SU-DHL-6 (cell line): ENCODE results near the gene TRIM10.

Experiments
- H2AFZ ChIP-seq: fragments of 200-600 bp; sonication (generic); 2 replicates; pipeline ENCODE4 v1.6.1; 2014; ENCODE audit warnings: low read depth, mild to moderate bottlenecking, moderate library complexity, mixed read lengths, antibody characterized with exemption, low read length; ENCODE audit not compliant: severe bottlenecking
- H3F3A ChIP-seq: fragments of 200-600 bp; shearing (Covaris generic); 2 replicates; pipeline ENCODE4 v1.6.0; 2016; ENCODE audit warnings: antibody characterized with exemption, mild to moderate bottlenecking; ENCODE audit not compliant: insufficient read depth
- H3K27ac ChIP-seq: fragments of 200-600 bp; sonication (generic); 2 replicates; pipeline ENCODE4 v1.5.1; 2016; ENCODE audit warnings: low read depth, mild to moderate bottlenecking, low read length, moderate library complexity, mixed read lengths
- H3K27me3 ChIP-seq: fragments of 200-600 bp; sonication (generic), shearing (Covaris generic); 2 replicates; pipeline ENCODE4 v1.6.0; 2014; ENCODE audit warnings: mild to moderate bottlenecking, low read length
- H3K36me3 ChIP-seq: fragments of 200-600 bp; sonication (generic); 2 replicates; pipeline ENCODE4 v1.6.1; 2014; ENCODE audit warnings: mild to moderate bottlenecking, low read length, mixed read lengths
- H3K4me2 ChIP-seq: fragments of 300-600, 200-600 bp; shearing (Covaris generic), sonication (generic); 2 replicates; pipeline ENCODE4 v1.6.0; 2014; ENCODE audit warnings: low read length, low read depth, mild to moderate bottlenecking; ENCODE audit not compliant: poor library complexity, severe bottlenecking
- H3K4me3 ChIP-seq: fragments of 200-600 bp; sonication (generic); 2 replicates; pipeline ENCODE4 v1.5.1; 2014; ENCODE audit warnings: antibody characterized with exemption, low read length, mild to moderate bottlenecking, mixed read lengths; ENCODE audit not compliant: insufficient read depth, poor library complexity, severe bottlenecking
- H3K79me2 ChIP-seq: fragments of 200-600 bp; sonication (generic); 2 replicates; pipeline ENCODE4 v1.6.1; 2014; ENCODE audit warnings: mild to moderate bottlenecking, low read length, moderate library complexity; ENCODE audit not compliant: insufficient read depth
- H3K9ac ChIP-seq: fragments of 200-600 bp; sonication (generic); 2 replicates; pipeline ENCODE4 v1.7.0; 2014; ENCODE audit warnings: mild to moderate bottlenecking, low read length
- H3K9me2 ChIP-seq: fragments of 200-600 bp; sonication (generic); replicated peaks from 2 replicates; pipeline ENCODE4 v1.6.1; 2014; ENCODE audit warnings: low read length; ENCODE audit not compliant: insufficient read depth
- H3K9me3 ChIP-seq: fragments of 200-600 bp; sonication (generic); 2 replicates; pipeline ENCODE4 v1.6.1; 2014; ENCODE audit warnings: low read length, mixed read lengths; ENCODE audit not compliant: insufficient read depth
- H4K20me1 ChIP-seq: fragments of 200-600 bp; sonication (generic); 2 replicates; pipeline ENCODE4 v1.6.1; 2014; ENCODE audit warnings: low read depth, mild to moderate bottlenecking, antibody characterized with exemption, low read length, moderate library complexity, mixed read lengths
- EZH2phosphoT487 ChIP-seq: fragments of 200-600 bp; sonication (generic), shearing (Covaris generic); conservative IDR thresholded peaks from 2 replicates; pipeline ENCODE4 v1.6.1; 2018; ENCODE audit warnings: mild to moderate bottlenecking, antibody characterized with exemption, low read length, moderate library complexity, mixed read lengths
- TF ChIP-seq, protein P1 (sequence below): fragments of 200-600 bp; sonication (generic); IDR thresholded peaks from one replicate; pipeline ENCODE4 v1.5.1; 2017; ENCODE audit warnings: antibody characterized with exemption, mild to moderate bottlenecking, low read length, moderate library complexity; ENCODE audit not compliant: insufficient read depth, poor library complexity, severe bottlenecking

The TRIM10 gene

DNA sequence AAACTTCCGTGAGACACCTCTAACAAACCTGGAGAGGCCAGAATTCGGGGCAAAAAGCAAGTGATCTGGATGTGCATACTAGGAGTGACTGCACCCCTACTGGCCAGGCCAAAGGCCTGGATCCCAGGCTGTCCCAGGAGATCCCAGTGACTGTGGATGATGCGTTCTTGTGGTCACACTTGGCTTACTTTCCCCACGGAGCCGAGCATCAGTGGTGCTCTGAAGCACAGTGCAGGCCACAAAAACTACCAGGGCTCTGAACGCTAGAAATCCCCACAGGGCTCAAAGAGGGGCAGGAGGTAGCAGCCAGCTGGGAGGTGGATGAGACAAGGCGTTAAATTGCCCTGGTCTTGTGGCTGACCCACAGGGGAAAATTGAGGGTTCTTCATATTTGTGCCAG is 45.1 kb upstream of the TRIM10 start:
- Histone ChIP-seq H3F3A (0 out of 2 replicates have a peak, but pooled peaks cover 11% of the 10 kb centered on the region), H3K4me3 (no peak overlapping the region), H3K27me3 (no peaks in the 10 kb centered on the region), H3K36me3 (no peaks in the 10 kb centered on the region), H3K27ac (no peak overlapping the region), H2AFZ (no peak overlapping the region), H3K4me2 (no peak overlapping the region), H3K79me2 (peaks cover 95% of the 10 kb centered on the region), H4K20me1 (peaks cover 25% of the 10 kb centered on the region), H3K9ac (no peak overlapping the region), H3K9me3 (no peaks in the 10 kb centered on the region), H3K9me2 (no peaks in the 10 kb centered on the region)
- TF ChIP-seq, protein P1, sequence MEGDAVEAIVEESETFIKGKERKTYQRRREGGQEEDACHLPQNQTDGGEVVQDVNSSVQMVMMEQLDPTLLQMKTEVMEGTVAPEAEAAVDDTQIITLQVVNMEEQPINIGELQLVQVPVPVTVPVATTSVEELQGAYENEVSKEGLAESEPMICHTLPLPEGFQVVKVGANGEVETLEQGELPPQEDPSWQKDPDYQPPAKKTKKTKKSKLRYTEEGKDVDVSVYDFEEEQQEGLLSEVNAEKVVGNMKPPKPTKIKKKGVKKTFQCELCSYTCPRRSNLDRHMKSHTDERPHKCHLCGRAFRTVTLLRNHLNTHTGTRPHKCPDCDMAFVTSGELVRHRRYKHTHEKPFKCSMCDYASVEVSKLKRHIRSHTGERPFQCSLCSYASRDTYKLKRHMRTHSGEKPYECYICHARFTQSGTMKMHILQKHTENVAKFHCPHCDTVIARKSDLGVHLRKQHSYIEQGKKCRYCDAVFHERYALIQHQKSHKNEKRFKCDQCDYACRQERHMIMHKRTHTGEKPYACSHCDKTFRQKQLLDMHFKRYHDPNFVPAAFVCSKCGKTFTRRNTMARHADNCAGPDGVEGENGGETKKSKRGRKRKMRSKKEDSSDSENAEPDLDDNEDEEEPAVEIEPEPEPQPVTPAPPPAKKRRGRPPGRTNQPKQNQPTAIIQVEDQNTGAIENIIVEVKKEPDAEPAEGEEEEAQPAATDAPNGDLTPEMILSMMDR: no peak
- TF ChIP-seq EZH2phosphoT487: no peak

DNA sequence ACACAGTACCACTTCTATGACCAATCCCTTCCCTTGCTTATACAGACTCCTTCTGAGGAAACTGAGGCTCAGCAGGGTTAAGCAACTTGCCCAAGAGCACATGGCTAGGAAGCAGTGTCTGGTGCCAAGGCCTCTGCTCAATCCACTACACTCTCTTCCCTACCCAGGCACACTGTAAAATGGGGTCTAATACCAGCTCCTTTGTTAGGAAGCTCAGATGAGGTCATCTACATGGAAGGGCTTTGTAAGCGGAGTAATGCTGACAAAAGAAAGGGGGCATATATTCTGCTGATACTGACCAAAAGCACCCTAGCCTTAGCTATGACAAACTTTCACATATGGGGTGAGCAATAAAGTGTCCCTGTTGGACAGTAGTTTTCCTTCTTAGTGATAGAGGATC is 43.1 kb upstream of the TRIM10 start:
- H3K27me3 ChIP-seq: no peaks in the 10 kb centered on the region
- H3K27ac ChIP-seq: no peak overlapping the region
- peaks cover 21% of the 10 kb centered on the region for H4K20me1 ChIP-seq
- peaks cover 91% of the 10 kb centered on the region for H3K79me2 ChIP-seq
- H2AFZ ChIP-seq: no peak overlapping the region
- no peak overlapping the region for H3K9ac ChIP-seq
- TF ChIP-seq EZH2phosphoT487: no peak
- TF ChIP-seq, protein P1: no peak
- no peaks in the 10 kb centered on the region for H3K9me3 ChIP-seq
- 0 out of 2 replicates have a peak, but pooled peaks cover 11% of the 10 kb centered on the region for H3F3A ChIP-seq
- H3K9me2 ChIP-seq: no peaks in the 10 kb centered on the region
- H3K4me3 ChIP-seq: no peak overlapping the region
- peaks cover 8% of the 10 kb centered on the region for H3K36me3 ChIP-seq
- no peak overlapping the region for H3K4me2 ChIP-seq

DNA sequence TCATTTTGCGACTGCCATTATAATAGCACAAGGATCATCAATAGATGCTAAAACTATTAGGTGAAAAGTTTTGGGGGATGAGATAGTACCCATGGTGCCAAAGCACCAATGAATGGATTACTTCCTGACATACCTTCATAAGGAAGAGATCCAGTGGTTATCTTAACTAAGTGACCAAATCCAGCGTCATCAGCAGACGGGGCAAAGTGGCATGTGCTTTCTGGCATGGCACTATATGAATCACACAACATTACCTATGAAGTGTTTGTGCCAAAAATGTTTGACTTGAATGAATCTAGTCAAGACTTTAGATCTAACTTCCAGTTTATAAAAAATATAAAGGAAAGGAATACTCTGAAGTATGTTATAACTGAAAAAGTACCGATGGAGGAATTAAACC is 41.4 kb upstream of the TRIM10 start:
- Histone ChIP-seq H3K4me2 (no peak overlapping the region), H3K27ac (no peak overlapping the region), H3K9ac (no peak overlapping the region), H3K4me3 (no peak overlapping the region), H4K20me1 (peaks cover 12% of the 10 kb centered on the region), H3K27me3 (no peaks in the 10 kb centered on the region), H3K79me2 (peaks cover 77% of the 10 kb centered on the region), H3K36me3 (peaks cover 12% of the 10 kb centered on the region), H3F3A (0 out of 2 replicates have a peak, but pooled peaks cover 11% of the 10 kb centered on the region), H2AFZ (no peak overlapping the region), H3K9me2 (no peaks in the 10 kb centered on the region), H3K9me3 (no peaks in the 10 kb centered on the region)
- TF ChIP-seq EZH2phosphoT487: no peak
- TF ChIP-seq, protein P1: no peak
